HepG2 (cell line): ENCODE measurements around the gene AQP5. TPM values are rescaled to one million over a fixed set of nuclear protein-coding genes. Genes with fewer than 3 reads are reported as not detected.
A peak's percentile ranks its signal among the peaks of the same experiment; 100 is the strongest.

Source experiments
- ATAC-seq: fragments of 200-7000 bp; cut with Tn5 transposase; 3 replicates; pipeline ENCODE4 v1.9.1; 2020; ENCODE audit warnings: mild to moderate bottlenecking, moderate library complexity
- BruUV-seq: library from RNA; stranded (reverse); fragments of 400-500 nt; replicated peaks from 2 replicates; lab custom pipeline; 2021; lab: Mats Ljungman, UMichigan
- CTCF ChIA-PET: fragments of 300-600 bp; formaldehyde crosslinking; extraction: SDS; loops from one replicate; lab custom pipeline; 2021; ENCODE audit warnings: low total read pairs, inconsistent platforms, low intra/inter-chr PET ratio; lab: Yijun Ruan, JAX
- POLR2A ChIA-PET: fragments of 350-600 bp; sonication (Branson Sonifier 250); formaldehyde crosslinking; loops from one replicate; lab custom pipeline; 2020; ENCODE audit warnings: antibody characterized with exemption, inconsistent platforms; lab: Yijun Ruan, JAX
- DNase-seq: peaks from one replicate; pipeline ENCODE4 v3.0.0-alpha.2; 2015; ENCODE audit warnings: low spot score
- FAIRE-seq: peaks from 3 replicates; lab custom pipeline; 2011; peaks lifted over from hg19 to GRCh38; lab: Jason Lieb, UNC
- H2AFZ ChIP-seq: one replicate; pipeline ENCODE4 v1.6.1; 2011; ENCODE audit warnings: low read length, inconsistent platforms
- H3K27ac ChIP-seq: fragments of 300-600 bp; 3 replicates; pipeline ENCODE4 v1.8.0; 2011; ENCODE audit warnings: mixed run types, mild to moderate bottlenecking, mixed read lengths, low read length, inconsistent platforms; ENCODE audit not compliant: insufficient read depth; ENCODE audit errors: extremely low read length
- H3K27me3 ChIP-seq, 2 experiments: fragments of 200-600 bp in 1 of 2; 2 replicates in 1 of 2; 3 replicates in 1 of 2; pipeline versions ENCODE4 v1.6.0 to v1.8.0; 2011; ENCODE audit warnings: low read length in 2 of 2, mild to moderate bottlenecking in 2 of 2, moderate library complexity in 2 of 2, inconsistent platforms in 1 of 2; ENCODE audit not compliant: insufficient read depth in 2 of 2, control insufficient read depth in 1 of 2
- H3K36me3 ChIP-seq, 2 experiments: fragments of 200-600 bp in 1 of 2; replicated peaks in 1 of 2; 2 replicates in 1 of 2; 3 replicates in 1 of 2; pipeline versions ENCODE4 v1.5.1 to v1.8.0; 2011; ENCODE audit warnings: low read length in 2 of 2, inconsistent platforms in 1 of 2; ENCODE audit not compliant: insufficient read depth in 2 of 2, control insufficient read depth in 1 of 2
- H3K4me1 ChIP-seq: 2 replicates; pipeline ENCODE4 v1.5.1; 2012; ENCODE audit warnings: low read length, inconsistent platforms; ENCODE audit not compliant: insufficient read depth
- H3K4me2 ChIP-seq: 2 replicates; pipeline ENCODE4 v1.6.0; 2011; ENCODE audit warnings: low read depth, low read length, inconsistent platforms
- H3K4me3 ChIP-seq, 3 experiments: fragments of 200-600 bp in 1 of 3; sonication (generic), shearing (Covaris generic) in 1 of 3; replicated peaks in 1 of 3; 2 replicates each; pipeline ENCODE4 v1.5.1; 2011 to 2016; ENCODE audit warnings: low read length in 3 of 3, inconsistent platforms in 2 of 3, low read depth in 2 of 3, mild to moderate bottlenecking in 2 of 3, control low read depth in 1 of 3, mixed read lengths in 1 of 3; ENCODE audit not compliant: insufficient read depth in 1 of 3
- H3K79me2 ChIP-seq: one replicate; pipeline ENCODE4 v1.6.1; 2011; ENCODE audit warnings: low read length, inconsistent platforms; ENCODE audit not compliant: insufficient read depth
- H3K9ac ChIP-seq: 2 replicates; pipeline ENCODE4 v1.6.0; 2011; ENCODE audit warnings: mild to moderate bottlenecking, low read depth, low read length, inconsistent platforms; ENCODE audit not compliant: insufficient read depth
- H3K9me3 ChIP-seq: 2 replicates; pipeline ENCODE4 v1.5.1; 2012; ENCODE audit warnings: mild to moderate bottlenecking, low read length
- H4K20me1 ChIP-seq: 2 replicates; pipeline ENCODE4 v1.6.0; 2011; ENCODE audit warnings: inconsistent platforms, mild to moderate bottlenecking, low read length, moderate library complexity; ENCODE audit not compliant: insufficient read depth
- ARNT2 ChIP-seq: sonication (generic); formaldehyde crosslinking; IDR thresholded peaks from 2 replicates; pipeline ENCODE4 v1.8.0; 2022; ENCODE audit warnings: mild to moderate bottlenecking, low read depth, missing genetic modification reagents, moderate library complexity
- ATF1 ChIP-seq: IDR thresholded peaks from 2 replicates; pipeline ENCODE4 v1.6.1; 2016; ENCODE audit warnings: mild to moderate bottlenecking, control low read depth
- CEBPZ ChIP-seq: IDR thresholded peaks from 2 replicates; pipeline ENCODE4 v1.6.1; 2012; ENCODE audit warnings: low read length, improper control_type of control experiment
- HDAC2 ChIP-seq: sonication (generic); formaldehyde crosslinking; IDR thresholded peaks from 2 replicates; pipeline ENCODE4 v1.4.0; 2020; ENCODE audit warnings: missing genetic modification reagents
- KLF12 ChIP-seq: sonication (generic); formaldehyde crosslinking; IDR thresholded peaks from 2 replicates; pipeline ENCODE4 v1.4.0; 2020; ENCODE audit warnings: missing genetic modification reagents, borderline replicate concordance
- MNT ChIP-seq: fragments of 450-650 bp; IDR thresholded peaks from 2 replicates; pipeline ENCODE4 v1.6.1; 2016
- THAP9 ChIP-seq: sonication (generic); formaldehyde crosslinking; IDR thresholded peaks from 2 replicates; pipeline ENCODE4; 2020; ENCODE audit warnings: missing genetic modification reagents, mild to moderate bottlenecking, borderline replicate concordance
- XBP1 ChIP-seq: sonication (generic); formaldehyde crosslinking; IDR thresholded peaks from 2 replicates; pipeline ENCODE4 v1.5.0; 2020; ENCODE audit warnings: missing genetic modification reagents
- ZBTB3 ChIP-seq: sonication (generic); formaldehyde crosslinking; IDR thresholded peaks from 2 replicates; pipeline ENCODE4 v1.4.0; 2020; ENCODE audit warnings: low read depth, mild to moderate bottlenecking, moderate library complexity, missing genetic modification reagents, borderline replicate concordance
- WGBS: methylation state at CpG from one replicate; pipeline ENCODE4 v1.1.6; 2017; ENCODE audit warnings: low lambda C conversion rate; 5-methylcytosine and 5-hydroxymethylcytosine counted together
- in situ Hi-C: cut with HindIII; loops from 2 replicates; pipeline ENCODE4 v1.10.0; 2017; ENCODE audit warnings: low pct_unique_long_range_greater_than_20kb; ENCODE audit not compliant: extremely low pct_ligation_motif_present
- intact Hi-C: fragments of 100-400 bp; cut with micrococcal nuclease; formaldehyde crosslinking; loops from one replicate; pipeline ENCODE4 v1.10.0; 2022; ENCODE audit not compliant: unreplicated experiment
- polyA plus RNA-seq, 8 experiments: library from polyadenylated mRNA; depleted of rRNA in 3 of 8; stranded (reverse) in 7 of 8; unstranded in 1 of 8; fragments of >200 nt; fragmentation: Illumina TruSeq in 4 of 8; extraction: Trizol in 4 of 8; gene quantifications; 2 replicates each; pipeline versions ENCODE4 v1.2.1 to v1.2.3, GENCODE V29; 2011 to 2016; ENCODE audit warnings: low read depth in 4 of 8, missing spikeins in 1 of 8, mixed read lengths in 1 of 8; ENCODE audit not compliant: insufficient read depth in 1 of 8
- total RNA-seq, 5 experiments: library from RNA; depleted of rRNA; stranded (reverse); fragments of >200 nt; fragmentation: Illumina TruSeq; extraction: Trizol; gene quantifications; 2 replicates each; pipeline ENCODE4 v1.2.3, GENCODE V29; 2016; ENCODE audit warnings: low read depth in 1 of 5

AQP5 gene
- total and polyA plus RNA-seq, 2 of the 13 experiments (the other 11 are each of a cell fraction or from before 2014, with no cell fraction given), result not detected

- CTCF ChIA-PET, result no interaction called here
- ATAC-seq (no peak), FAIRE-seq (no peak), DNase-seq (no peak)
- H3K4me2 ChIP-seq, result no peak overlapping the region
- no peaks in the 10 kb centered on the region for H3K4me1 ChIP-seq
- H3K9me3 ChIP-seq, result no peaks in the 10 kb centered on the region
- H3K9ac ChIP-seq, result no peak overlapping the region
- H3K4me3 ChIP-seq, result no peak overlapping the region
- H3K36me3 ChIP-seq, result no peaks in the 10 kb centered on the region
- H3K79me2 ChIP-seq, result no peaks in the 10 kb centered on the region
- in situ Hi-C loops, result no loop called here
- POLR2A ChIA-PET, result no interaction called here
- BruUV-seq, result no TSS peak
- TF ChIP-seq ATF1 (CRISPR knock-in tag), result no peak
- peak; percentile 92 for TF ChIP-seq MNT
- WGBS, result 78% methylated on average over 10 of the region's 11 CpGs
- H3K27me3 ChIP-seq, result peaks cover 1 to 10% of the 10 kb centered on the region in 2 experiments; a peak in 2 of 5 replicates
- H2AFZ ChIP-seq, result no peak overlapping the region
- no peak overlapping the region for H3K27ac ChIP-seq
- no peaks in the 10 kb centered on the region for H4K20me1 ChIP-seq
- intact Hi-C loops, result no loop called here
These were observed 36.1 kb upstream of the AQP5 start for GRCh38 chr12:49925433-49926204.

- FAIRE-seq (no peak), DNase-seq (no peak), ATAC-seq (no peak)
- Histone ChIP-seq H4K20me1 (no peaks in the 10 kb centered on the region), H3K27ac (no peak overlapping the region), H3K4me3 (no peak overlapping the region), H3K27me3 (peaks cover 0 to 9% of the 10 kb centered on the region in 2 experiments; a peak in 1 of 5 replicates), H3K79me2 (no peaks in the 10 kb centered on the region), H3K4me2 (no peak overlapping the region), H3K9me3 (no peaks in the 10 kb centered on the region), H3K4me1 (no peaks in the 10 kb centered on the region), H2AFZ (no peak overlapping the region), H3K36me3 (no peaks in the 10 kb centered on the region), H3K9ac (no peak overlapping the region)
- 57% methylated on average over 6 of the region's 6 CpGs for WGBS
- CTCF ChIA-PET, result no interaction called here
- no TSS peak for BruUV-seq
- POLR2A ChIA-PET, result no interaction called here
- in situ Hi-C loops, result no loop called here
- intact Hi-C loops, result no loop called here
- TF ChIP-seq ARNT2 (CRISPR knock-in tag) (no peak), CEBPZ (no peak), HDAC2 (CRISPR knock-in tag) (no peak), ZBTB3 (CRISPR knock-in tag) (no peak), KLF12 (CRISPR knock-in tag) (no peak), XBP1 (CRISPR knock-in tag) (no peak), THAP9 (CRISPR knock-in tag) (no peak)
These were observed 33.2 kb upstream of the AQP5 start for GRCh38 chr12:49928471-49928870.
